Renal cortex interstitium (tissue), 11 donors: ENCODE results near the gene ZNF428. TPM values are rescaled to one million over a fixed set of nuclear protein-coding genes. Genes with fewer than 3 reads are reported as not detected.

Experiments used
- DNase-seq, 11 donors: peaks; one replicate each; pipeline ENCODE4 v3.0.0-alpha.2; 2013; ENCODE audit warnings: low read depth in 9 of 11, low spot score in 4 of 11; ENCODE audit errors: extremely low read depth in 1 of 11
- polyA plus RNA-seq, 3 donors: library from polyadenylated mRNA; unstranded; fragments of 120-200 nt; gene quantifications; one replicate each; pipeline ENCODE4 v1.2.1, GENCODE V29; 2013; ENCODE audit not compliant: insufficient read length in 3 of 3

ZNF428 gene
- polyA plus RNA-seq, 3 donors = 79.5 to 128 (median 101) TPM

- no peak for DNase-seq
Observed at GRCh38 chr19:43626838-43627237, 7.4 kb upstream of the ZNF428 start.

GRCh38 chr19:43625918-43626579 lies 6.6 kb upstream of the ZNF428 start:
- DNase-seq = no peak

GRCh38 chr19:43624933-43625332 lies 5.5 kb upstream of the ZNF428 start:
- DNase-seq = no peak

DNA sequence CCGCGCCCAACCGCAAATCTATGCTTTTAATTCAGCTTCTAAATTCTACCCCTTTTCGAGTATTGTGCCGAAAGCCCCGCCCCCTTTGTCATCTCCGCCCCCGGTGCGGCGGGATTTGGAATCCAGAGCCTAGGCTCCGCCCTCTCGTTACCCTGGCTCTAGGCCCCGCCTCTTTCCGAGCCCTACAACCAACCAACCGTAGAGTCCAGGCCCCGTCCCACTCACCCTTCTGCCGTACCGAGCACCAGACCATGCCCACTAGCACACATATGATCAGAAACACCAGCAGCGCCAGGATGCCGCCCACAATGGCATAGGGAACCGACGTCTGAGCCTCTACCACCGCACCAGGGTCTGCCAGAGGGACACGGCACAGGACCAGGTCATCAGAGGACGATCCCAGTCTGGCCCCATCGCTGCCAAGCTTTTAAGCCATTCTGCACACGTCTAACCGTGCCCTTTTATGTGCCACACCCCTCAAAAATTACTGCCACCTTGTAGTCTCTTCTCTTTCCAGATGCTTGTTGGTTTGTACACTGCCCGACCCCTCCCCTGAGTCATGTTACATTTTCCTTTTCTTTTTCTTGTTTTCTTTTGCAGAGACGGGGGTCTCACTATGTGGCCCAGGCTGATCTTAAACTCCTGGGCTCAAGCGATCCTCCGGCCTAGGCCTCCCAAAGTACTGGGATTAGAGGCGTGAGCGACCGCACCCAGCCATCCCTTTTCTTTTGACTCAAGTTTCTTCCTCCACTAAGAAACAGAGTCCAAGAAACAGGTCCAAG lies 4.7 kb upstream of the ZNF428 start:
- no peak for DNase-seq

- DNase-seq = no peak
Observed at GRCh38 chr19:43622956-43623355, 3.5 kb upstream of the ZNF428 start.

DNA sequence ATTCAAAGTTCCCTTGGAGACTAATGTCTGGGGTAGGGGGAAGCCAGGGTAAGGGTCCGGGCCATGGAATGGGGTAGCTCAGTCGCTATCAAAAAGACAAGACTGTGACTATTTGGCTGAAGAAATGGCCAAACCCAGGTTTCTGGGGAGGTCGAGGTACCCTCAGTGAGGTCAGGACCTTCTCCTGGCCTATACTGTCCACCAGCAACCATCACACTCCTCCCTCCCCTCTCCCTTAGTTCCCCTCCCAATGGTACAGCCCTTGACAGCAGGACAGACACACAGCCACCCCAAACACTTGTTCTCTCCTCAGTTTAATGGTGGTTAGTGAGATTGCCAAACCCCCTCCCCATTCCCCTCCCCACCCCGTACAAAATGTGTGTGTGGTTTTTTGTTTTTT lies 2.6 kb upstream of the ZNF428 start:
- DNase-seq = no peak

DNA sequence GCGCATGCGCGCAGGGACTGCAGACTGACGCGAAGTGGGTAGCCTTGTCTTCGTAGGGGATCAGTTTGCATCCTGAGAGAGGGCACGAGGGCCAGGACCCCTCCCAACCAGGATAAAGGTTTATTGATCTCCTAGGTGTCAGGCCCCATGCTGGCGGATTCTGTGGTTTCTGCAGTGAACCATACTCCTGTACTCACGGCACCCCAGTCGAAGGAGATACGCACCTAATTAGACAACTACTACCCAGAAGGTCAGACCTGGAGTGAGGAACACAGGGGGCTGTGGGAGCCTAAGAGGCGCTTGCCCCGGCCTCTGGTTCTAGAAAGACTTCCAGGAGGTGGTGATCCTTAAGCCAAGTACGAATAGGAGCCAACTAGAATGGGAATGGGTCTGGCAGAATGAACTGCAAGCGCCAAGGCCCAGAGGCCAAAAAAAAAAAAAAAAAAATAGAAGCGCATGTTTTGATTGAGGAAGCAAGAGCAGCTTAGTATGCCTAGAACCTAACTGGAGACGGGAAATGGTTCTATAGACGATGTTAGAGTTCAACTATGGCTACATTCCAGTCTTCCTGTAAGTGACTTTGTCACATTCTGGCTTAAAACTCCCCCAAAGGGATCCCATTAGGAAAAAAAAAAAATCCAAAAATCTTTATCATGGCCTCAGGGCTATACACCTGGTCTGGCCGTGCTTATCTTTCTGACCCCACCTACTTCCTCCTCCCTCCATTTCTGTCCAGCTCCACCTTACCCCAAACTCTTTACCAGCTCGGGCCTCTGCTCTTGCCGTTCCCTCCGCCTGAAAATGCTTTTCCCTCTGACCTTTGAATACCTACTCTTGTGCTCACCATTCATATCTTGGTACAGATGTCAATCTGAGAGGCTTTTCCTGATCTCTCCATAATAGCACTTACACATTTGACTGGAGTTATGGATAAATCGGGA lies 902 bp upstream of the ZNF428 start:
- no peak for DNase-seq

- DNase-seq = peak in 2 of 11 donors; percentile 44 to 66
Observed at GRCh38 chr19:43618921-43619261, 538 bp downstream of the ZNF428 start.

GRCh38 chr19:43616954-43617353 lies 2.5 kb downstream of the ZNF428 start:
- DNase-seq = no peak

DNA sequence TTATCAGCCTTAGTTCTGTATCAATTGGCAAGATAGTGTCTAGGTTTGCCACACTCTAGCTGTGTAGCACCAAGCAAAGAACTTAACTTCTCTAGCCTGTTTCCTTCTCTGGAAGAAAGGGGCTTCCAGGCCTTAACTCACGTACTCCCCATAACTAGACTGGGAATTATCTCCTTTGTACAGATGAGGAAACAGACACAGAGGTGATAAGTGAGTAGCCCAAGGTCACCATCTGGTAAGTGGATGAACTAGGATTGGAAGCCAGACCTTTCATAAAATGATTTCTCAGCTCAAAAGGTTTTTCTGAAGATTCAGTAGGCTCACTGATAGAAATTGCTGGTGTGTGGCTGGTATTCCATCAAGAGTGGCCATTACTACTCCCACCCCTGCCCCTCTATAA lies 3.1 kb downstream of the ZNF428 start:
- no peak for DNase-seq

DNA sequence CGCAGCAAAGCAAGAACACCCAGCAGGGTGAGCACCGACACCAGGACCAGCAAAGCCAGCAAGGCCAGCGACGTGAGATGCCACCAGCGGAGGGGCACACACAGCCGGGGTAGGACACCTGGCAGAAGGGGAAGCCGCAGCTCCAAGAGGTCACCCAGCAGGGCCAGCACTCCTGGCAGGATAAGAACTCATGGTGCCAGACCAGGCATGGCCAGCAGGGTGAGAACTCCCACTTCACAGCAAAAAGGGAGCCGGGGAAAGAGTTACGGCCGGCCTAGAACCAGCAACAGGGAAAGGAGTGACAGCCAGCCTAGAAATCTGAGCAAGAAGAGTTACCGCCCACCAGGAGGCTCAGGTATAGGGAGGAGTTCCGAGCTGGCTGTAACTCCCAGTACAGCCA lies 7.1 kb downstream of the ZNF428 start:
- DNase-seq = no peak

GRCh38 chr19:43611788-43612187 lies 7.6 kb downstream of the ZNF428 start, which contains the start of gene SRRM5:
Gene SRRM5 (plus strand): TSS chr19:43612088. CDS start chr19:43612122, 34 bp downstream.
- DNase-seq = no peak

DNA sequence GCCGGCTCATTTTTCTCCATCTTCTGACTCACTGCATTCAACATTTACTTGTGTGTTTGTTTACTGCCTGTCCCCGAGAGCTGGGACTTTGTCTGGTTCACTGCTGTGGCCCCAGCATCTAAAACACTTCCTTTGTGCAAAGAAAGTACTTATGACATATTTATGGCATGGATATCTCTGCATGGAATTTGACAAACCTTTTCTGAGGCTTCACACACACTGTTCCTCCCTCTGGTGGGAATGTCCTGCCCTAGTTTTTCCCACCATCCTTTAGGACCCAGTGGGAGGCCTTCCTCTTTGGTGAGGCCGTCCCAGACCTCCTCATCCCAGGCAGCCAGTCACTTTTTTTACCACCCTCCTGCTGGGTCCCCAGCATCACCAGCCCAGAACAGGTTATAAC lies 8.9 kb downstream of the ZNF428 start:
- no peak for DNase-seq

GRCh38 chr19:43609872-43610271 lies 9.6 kb downstream of the ZNF428 start:
- no peak for DNase-seq

- DNase-seq = no peak
Observed at GRCh38 chr19:43607238-43608205, 11.9 kb downstream of the ZNF428 start.

GRCh38 chr19:43606569-43607229 lies 12.7 kb downstream of the ZNF428 start:
- DNase-seq = no peak

GRCh38 chr19:43605875-43606568 lies 13.4 kb downstream of the ZNF428 start:
- DNase-seq = no peak
